GM19328 (cell line): Measurements from ENCODE around the gene DDRGK1.

Experiments
- ATAC-seq: cut with Tn5 transposase; IDR thresholded peaks from one replicate; pipeline ENCODE4 v1.9.1; 2021; ENCODE audit warnings: mild to moderate bottlenecking, moderate library complexity; ENCODE audit not compliant: unreplicated experiment

DDRGK1 gene

DNA sequence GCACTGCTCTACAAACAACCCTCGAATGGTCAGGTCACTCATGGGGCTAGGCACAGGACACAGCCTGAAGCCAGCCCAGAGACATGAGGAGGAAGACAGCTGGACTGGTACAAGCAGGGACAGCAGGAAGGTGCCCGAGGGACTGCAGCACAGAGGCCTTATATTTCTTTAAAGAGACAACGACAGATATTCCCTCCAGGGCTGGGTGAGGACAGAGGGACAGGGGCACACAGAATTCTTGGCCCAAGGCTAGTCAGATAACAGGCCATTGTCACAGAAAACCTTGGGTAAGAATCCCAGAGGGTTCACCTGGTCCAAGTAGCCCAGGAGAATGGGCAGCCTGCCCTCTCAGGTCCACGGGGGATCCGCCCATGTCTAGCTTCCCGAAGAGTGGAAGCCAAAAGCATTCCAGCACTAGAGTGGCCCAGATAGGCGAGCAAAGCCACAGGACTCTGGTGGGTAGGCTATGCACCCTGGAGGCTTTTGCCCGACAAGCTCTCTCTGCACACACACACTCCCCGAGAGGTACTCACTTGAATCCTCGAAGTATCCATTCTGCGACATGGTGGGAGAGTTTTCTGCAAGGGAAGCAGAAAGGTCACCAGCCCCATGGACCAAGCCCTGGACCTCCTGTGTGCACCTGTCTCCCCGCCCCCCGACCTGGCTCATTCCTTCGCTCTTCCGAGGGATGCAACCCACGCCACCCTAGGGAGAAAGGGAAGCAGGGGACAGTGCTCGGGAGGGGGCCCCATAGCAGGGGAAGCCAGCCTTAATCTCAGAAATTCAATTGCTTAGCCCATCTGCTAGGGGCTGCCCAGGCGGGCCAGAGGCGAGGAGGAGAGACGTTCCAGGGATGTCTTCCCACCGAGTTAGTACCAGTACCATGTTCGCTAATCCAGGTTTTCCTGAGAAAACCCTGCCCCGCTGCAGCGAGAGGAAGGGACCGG is 32.8 kb upstream of the DDRGK1 start:
- ATAC-seq, result no peak

DNA sequence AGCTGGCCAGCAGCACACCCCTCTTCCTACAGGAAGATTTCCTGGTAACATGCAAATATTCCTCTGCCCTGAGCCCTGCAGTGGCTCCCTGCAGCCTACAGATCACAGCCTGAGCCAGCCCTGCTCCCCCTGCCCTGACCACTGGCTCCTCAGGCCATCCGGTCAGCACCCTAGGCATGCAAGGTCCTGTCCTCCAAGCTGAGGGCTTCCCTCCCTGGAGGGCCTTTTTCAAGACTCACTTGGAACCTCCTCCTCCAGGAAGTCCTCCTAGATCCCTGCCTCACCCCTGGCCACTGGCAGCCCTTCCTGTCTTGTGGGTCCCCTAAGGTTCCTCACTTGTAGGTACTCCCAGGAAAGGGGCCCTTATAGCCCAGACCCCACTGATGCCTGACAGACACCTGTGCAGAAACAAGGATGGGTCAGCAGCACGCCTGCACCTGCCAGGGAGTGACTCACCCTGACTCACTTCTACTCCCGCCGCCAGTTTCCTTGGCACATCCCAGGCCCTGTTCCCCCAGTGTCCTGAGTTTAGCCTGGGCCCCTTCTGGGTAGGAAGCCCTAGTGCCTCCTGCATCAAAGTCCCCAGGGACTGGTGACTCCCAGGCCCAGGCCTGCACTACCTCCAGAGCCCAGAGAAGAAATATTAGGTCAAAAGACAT is 31.3 kb upstream of the DDRGK1 start:
- no peak for ATAC-seq

DNA sequence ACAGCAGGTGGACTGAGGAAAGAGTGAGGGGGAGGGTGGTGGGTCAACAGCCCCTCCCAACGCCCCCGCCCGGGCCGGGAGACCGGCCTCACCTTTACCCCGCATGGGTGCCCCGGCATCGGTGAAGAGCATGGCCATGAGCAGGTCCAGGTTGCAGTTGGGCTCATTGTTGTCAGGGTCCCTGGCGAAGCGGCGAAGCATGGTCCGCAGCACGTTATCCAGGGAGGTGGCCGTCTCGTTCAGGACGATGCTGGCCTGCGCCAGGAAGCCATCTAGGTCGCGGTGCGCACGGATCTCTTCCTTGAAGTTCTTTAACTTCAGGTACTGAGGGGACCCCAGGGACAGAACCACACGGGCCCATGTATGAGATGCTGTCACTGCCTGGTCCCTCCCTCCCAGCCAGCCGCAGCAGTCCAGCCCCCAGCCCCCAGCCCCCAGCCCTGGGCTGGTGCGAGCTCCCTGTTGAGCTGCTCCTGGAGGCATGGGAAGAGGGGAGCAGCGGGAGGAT is 29.6 kb upstream of the DDRGK1 start:
- no peak for ATAC-seq

DNA sequence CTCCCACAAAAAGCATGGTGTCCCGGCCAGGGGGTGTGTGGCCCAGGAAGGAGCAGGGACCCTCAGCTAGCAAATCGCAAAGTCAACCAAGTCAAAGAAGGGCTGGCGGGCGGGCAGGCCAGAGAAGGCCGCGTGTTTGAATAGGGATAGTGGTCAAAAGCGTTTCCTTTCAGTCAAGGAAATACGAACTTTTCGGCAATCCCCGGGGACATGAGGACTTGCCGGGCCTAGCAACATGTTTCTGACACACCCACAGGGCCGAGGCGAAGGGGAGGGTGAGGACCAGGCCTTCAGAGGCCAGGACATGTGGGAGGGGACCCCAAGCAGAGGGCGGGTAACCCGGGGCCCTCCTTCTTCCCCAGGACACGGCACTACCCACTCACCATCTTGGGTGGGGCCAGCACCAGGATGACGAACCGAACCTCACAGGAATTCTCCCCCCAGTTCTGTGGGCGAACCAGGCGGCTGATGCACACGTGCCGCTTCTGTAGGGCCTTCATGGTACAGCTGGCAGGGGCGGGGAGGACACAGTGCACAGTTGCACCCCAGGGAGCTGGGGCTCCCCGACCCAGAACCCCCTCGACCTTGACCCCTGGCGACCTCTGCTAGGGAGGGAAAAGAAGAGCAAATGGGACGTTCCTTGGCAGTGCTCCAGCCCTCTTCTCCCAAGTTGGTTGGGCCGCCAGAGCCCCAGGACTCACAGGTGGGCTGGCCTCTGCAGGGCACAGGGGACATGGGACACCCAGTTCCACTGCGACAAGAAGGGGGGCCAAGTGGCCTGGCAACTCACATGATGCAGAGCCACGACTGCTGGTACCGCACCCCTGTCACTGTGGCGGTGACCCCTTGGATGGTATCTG is 28.9 kb upstream of the DDRGK1 start:
- no peak for ATAC-seq

DNA sequence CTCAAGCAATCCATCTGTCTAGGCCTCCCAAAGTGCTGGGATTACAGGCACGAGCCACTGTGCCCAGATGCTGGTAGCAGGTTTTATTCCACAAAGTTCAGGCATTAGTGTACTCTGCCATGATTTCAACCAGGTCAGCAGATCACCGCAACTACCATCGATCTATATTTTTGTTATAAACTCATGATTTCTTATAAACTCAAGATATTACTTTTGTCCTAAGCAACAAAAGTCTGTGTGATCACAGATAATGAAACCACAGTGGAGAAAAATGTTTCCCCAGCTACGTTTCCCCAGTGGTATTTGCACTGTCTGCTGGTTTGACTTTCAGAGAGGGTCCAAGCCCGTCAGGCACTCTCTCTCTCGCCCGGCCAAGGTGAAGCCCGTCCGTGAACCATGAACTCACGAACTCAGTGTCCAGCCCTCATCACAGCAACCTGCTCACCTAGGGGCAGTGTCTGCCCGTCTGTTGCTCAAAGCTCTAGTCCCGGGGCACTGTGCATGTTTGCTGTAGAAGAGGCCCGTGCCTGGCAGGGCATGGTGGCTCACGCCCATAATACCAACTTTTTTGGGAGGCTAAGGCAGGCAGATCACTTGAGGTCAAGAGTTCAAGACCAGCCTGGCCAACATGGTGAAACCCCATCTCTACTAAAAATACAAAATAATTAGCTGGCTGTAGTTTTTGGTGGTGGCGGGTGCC is 27.6 kb upstream of the DDRGK1 start:
- ATAC-seq, result no peak

DNA sequence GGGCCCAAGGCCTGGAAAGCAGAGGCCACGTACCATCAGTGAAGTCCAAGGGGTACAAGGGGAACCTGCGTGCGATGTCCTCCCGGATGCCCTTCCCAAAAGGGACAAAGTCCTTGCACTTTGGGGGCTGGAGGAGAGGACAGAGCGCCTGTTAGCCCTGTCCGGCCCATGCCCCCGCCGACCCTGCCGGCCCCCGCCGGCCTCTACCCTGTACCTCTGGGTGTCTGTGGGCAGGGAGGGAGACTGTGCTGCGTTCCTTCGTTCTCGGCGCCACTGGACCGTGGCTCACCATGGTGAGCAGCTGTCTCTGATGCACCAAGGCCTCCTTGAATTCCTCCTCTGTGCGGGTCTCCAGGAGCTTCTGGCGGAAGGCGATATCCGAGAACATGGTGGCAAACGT is 26.6 kb upstream of the DDRGK1 start:
- ATAC-seq, result no peak

DNA sequence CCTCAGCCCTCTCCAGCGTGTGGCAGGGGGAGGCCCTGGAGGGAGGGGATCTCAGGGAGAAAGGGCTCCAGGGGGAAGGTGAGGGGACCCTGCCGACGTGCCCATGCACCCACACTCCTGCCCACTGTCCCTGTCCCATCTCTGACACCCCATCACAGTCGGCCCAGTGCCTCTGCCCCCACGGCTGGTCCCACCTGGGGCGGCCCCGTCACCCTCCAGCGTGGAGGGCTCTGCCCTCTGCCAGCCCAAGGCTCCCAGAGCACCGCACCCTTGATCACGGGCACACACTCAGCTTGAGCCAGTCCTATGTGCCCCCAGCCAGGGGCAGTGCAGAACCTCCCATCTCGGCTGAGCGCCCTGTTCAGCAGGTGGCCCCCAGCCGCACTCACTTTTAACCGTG is 25.3 kb upstream of the DDRGK1 start:
- no peak for ATAC-seq

DNA sequence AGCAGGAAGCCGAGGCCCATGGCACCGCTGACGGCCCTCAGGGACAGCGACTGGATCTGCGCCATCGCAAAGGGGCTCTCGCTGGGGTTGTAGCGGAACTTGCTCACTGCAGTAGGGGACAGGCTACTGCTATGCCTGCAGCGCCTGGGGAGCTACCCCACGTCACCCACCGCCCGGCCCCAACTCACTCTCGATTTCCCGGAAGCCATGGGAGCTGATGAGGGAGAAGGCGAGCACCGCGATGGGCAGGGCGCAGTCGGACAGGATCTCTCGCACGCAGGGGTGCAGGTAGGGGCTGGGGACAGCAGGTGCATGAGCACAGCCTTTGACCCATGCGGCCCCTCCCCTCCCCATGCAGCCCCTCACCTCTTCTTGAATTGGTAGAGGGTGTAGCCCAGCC is 24.7 kb upstream of the DDRGK1 start:
- no peak for ATAC-seq

DNA sequence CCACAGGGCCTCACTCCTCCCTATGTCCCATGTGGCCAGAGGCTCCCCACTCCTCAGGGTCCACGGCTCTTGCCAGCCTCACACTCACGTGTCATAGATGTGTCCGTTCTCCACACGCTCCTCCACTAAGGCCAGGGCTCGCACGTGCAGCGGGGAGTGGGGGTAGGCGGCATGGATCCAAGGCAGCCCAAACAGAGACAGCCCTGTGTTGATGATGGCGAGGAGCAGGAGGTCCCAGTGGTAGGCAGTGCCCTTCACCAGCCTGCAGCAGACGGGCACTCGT is 24.2 kb upstream of the DDRGK1 start:
- no peak for ATAC-seq

DNA sequence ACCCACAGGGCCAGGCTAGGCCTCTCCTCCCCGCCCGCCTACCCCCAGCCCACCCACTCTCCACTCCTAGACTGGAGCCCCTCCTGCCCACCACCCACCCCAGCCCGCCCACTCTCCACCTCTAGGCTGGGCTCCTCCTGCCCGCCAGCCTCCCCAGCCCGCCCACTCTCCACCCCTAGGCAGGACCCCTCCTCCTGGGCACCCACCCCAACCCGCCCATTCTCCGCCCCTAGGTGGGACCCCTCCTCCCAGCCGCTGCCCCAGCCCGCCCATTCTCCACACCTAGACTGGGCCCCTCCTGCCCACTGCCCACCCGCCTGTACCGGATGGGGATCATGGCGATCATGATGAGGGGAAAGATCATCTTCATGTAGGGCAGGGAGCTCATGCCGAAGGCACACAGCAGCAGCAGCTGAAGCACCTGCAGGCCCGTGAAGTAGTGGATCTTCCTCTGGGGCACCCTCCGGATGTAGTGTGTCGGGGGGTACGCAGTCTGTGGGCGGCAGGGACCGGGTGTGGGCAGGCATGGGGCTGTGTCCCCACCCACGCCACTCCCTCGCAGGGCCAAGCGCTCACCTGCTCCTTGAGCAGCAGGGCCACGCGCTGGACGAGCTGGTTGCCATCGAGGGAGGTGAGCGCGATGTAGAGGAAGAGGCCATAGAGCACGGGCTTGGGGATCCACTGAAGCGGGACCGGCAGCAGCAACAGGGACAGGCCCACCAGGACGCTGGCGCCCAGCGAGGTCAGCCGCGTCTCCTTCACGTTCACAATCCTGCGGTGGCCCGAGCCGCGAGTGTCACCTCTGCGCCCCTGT is 23.7 kb upstream of the DDRGK1 start:
- ATAC-seq, result no peak

DNA sequence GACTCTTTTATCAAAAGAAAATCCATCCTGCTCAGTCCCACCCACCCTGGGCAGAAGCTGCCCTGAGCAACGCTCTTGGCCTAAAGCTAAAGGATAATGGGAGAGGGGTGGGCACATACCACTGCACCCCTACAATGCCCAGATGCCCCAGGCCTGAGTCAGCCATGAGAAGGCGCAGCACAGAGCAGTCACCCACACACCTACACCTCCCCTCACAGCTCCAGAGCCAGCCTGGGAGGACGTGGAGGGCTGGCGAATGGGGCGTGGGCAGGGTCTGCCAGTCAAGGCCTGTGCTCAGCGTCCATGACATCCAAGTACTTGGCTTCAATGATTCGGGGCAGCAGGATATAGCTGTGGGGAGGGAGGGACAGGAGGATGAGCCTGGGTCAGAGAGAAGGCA is 23.0 kb upstream of the DDRGK1 start:
- no peak for ATAC-seq

DNA sequence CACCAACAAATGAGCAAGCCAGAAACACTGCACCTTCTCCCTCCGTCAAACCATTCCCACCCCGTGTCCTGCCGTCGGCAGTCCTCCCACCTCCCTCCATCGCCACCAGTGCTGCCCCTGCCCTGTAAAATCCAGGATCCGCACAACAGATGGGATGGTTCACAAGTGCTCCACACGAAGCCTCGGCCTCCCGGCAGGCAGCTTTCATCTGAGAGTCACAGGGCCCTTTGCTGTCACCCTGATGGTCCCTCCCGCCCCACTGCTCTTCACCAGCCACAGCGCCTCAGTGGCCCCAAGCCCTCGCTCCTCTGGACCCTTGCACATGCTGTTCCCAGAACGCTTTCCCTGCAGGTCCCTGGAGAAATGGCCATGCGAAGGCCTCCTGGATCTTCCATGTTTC is 22.4 kb upstream of the DDRGK1 start:
- ATAC-seq, result no peak

DNA sequence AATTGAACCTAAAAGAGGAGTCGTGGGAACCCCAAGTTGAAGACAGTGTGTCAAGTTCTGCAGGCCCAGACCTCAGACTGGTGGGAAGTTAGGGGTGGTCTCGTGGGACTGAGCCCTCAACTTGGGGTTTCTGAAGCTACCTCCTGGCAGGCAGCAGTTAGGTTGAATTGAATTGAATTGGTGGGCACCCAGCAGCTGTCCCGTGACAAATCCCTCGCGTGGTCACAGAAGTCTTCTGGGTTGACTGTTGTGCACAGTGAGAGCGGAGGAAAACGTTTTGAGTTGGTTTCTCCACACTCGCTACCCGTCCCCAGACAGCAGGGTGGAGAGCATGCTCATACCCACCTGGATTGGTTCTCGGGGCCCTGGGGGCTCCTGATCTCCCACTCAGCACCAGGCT is 21.6 kb upstream of the DDRGK1 start:
- no peak for ATAC-seq

DNA sequence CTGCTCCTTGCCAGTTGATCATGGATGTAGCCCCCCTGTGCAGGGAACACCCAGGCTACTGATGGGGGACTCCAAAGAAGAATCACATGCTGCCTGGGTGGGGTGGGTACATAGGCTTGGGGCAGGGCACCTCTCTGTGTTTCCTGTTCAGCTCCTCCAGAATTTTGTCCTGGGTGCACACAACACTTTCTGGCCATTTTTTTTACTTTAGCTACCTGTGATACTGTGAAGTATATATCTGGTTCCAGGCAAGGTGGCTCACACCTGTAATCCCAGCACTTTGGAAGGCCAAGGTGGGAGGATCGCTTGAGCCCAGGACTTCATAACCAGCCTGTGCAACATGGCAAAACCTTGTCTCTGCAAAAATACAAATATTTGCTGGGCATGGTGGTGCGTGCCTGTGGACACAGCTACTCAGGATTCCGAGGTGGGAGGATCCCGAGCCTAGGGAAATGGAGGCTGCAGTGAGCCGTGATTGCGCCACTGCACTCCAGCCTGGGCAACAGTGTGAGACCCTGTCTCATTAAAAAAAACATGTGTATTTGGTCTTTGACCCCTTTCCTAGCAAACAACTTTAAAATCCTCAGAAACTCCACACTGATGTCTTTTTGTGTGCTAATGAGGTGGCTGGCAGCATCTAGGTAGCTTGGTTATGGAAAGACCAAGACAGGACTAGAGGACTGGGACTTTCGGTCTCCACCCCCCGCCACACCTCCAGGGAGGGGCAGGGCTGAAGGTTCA is 20.4 kb upstream of the DDRGK1 start:
- ATAC-seq, result no peak

DNA sequence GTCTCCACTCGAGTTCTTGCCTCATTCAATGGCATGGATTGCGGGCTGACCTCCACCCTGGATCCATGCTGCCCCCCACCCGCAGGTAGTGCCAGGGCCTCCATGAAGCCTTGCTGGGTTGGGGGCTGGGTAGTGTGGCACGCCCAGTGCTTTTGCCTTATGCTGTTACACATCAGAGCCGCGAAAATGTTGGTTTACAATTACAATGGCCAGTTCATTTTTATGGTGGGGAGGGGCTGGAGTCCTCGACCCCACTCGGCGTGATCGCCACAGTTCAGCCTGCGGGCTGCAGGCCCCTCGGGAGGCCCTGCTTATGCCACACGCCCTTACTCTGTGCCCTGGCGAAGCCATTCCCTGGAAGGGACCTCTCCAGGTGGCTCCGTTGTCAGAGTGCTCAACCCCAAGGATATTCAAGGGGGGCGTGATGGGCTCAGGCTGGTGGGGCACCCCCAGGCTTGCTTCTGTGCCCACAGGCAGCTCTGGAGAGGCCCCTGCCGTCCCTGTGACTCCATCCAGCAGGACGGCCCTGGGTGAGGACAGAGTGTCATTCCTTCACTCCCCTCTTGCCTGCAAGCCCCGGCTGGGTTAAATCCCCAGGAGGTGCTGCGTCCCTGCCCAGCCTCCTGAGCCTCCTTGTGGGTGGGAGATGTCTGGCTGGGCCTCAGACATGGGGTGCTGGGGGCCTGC is 19.7 kb upstream of the DDRGK1 start:
- no peak for ATAC-seq

DNA sequence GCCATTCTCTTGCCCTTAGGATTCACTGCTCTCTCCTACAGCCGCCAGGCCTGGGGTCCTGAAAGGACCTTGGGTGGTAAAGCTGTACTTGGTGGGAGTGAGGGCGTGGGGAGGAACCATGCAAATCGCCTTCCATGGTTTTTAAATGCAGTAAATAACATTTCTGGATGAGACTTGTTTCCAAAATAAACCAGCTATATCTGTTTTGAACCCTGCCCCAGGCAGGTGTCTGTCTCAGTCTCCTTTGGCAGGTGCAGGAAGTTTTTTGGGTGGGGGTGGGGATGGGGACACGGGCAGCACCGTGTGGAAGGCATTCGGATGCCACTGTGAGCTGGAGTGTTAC is 19.1 kb upstream of the DDRGK1 start:
- no peak for ATAC-seq

DNA sequence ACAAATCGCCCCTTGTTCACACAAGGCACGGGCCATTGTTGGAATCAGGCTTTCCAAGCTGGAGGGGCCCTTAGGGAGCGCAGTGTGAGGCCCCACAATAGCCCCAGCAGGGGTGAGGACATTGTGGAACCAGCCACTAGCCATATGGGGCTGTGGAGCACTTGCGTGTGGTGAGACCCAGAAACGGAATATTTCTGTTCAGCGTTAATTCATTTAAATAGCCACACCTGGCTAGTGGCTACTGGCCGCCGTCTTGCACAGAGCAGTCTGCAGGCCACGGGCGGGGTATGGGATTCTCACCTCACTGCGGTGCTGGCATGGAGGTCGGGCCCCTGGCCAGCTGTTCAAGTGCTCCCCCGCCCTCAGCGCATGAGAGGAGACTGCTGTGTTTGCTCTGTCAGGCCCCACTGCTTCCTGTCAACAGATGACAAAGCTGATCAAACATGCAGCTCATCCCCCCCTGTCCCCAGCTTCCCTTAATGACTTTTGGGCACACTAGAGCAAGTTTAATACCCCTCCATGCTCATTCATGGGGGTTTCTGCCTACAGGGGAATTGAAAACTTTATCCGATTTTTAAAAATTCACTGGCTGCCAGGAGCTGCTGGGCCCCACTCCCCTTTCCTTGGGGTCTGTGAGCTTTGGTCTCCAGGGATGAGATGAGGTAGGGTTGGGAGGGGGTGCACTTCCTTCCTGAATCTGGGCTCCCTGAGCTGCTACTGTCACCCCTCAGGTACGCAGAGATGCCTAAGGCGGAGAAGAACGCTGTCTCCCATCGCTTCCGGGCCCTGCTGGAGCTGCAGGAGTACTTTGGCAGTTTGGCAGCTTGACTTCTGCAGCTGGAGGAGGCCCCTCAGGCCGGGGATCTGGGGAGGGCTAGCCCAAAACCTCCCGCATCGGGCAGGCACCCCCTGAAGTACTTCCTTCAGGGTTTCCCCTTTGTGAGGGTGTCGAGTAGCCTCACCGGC is 18.4 kb upstream of the DDRGK1 start:
- no peak for ATAC-seq
